Keratinocyte (primary cell): Measurements from ENCODE around the gene ADAMTSL1. TPM values are rescaled to one million over a fixed set of nuclear protein-coding genes. Genes with fewer than 3 reads are reported as not detected.

ENCODE experiments used
- DNase-seq: peaks from one replicate; pipeline ENCODE4 v3.0.0-alpha.2; 2011; ENCODE audit warnings: low read depth, missing footprints, low spot score
- FAIRE-seq: peaks from 2 replicates; lab custom pipeline; 2011; peaks lifted over from hg19 to GRCh38; lab: Jason Lieb, UNC
- H2AFZ ChIP-seq: 2 replicates; pipeline ENCODE4 v1.6.0; 2012; ENCODE audit warnings: low read length, control low read depth, inconsistent platforms; ENCODE audit not compliant: control insufficient read depth
- H3K27ac ChIP-seq: 2 replicates; pipeline ENCODE4 v1.5.1; 2011; ENCODE audit warnings: low read length; ENCODE audit not compliant: control insufficient read depth, insufficient read depth
- H3K27me3 ChIP-seq: 3 replicates; pipeline ENCODE4 v1.6.0; 2011; ENCODE audit warnings: low read length; ENCODE audit not compliant: control insufficient read depth, insufficient read depth; ENCODE audit errors: extremely low read depth
- H3K36me3 ChIP-seq, 2 experiments: 2 replicates in 1 of 2; 3 replicates in 1 of 2; pipeline ENCODE4 v1.5.1; 2011; ENCODE audit warnings: low read length in 2 of 2, mild to moderate bottlenecking in 1 of 2; ENCODE audit not compliant: control insufficient read depth in 2 of 2, insufficient read depth in 2 of 2; ENCODE audit errors: extremely low read depth in 1 of 2
- H3K4me1 ChIP-seq: 3 replicates; pipeline ENCODE4 v1.5.1; 2011; ENCODE audit warnings: low read length; ENCODE audit not compliant: control insufficient read depth, insufficient read depth; ENCODE audit errors: extremely low read depth
- H3K4me2 ChIP-seq: 3 replicates; pipeline ENCODE4 v1.6.0; 2011; ENCODE audit warnings: low read depth, low read length; ENCODE audit not compliant: control insufficient read depth, insufficient read depth; ENCODE audit errors: extremely low read depth
- H3K4me3 ChIP-seq, 3 experiments: fragments of 200-600 bp in 1 of 3; sonication (generic) in 1 of 3; 2 replicates in 2 of 3; 3 replicates in 1 of 3; pipeline ENCODE4 v1.5.1; 2011 to 2016; ENCODE audit warnings: low read length in 3 of 3, mild to moderate bottlenecking in 3 of 3, control low read depth in 2 of 3, inconsistent platforms in 1 of 3, low read depth in 1 of 3, mixed read lengths in 1 of 3, mixed run types in 1 of 3, moderate library complexity in 1 of 3; ENCODE audit not compliant: control insufficient read depth in 2 of 3, insufficient read depth in 2 of 3; ENCODE audit errors: extremely low read depth in 1 of 3
- H3K79me2 ChIP-seq: 2 replicates; pipeline ENCODE4 v1.6.0; 2012; ENCODE audit warnings: low read length; ENCODE audit not compliant: control insufficient read depth, insufficient read depth
- H3K9ac ChIP-seq: 3 replicates; pipeline ENCODE4 v1.6.0; 2011; ENCODE audit warnings: low read length; ENCODE audit not compliant: control insufficient read depth, insufficient read depth; ENCODE audit errors: extremely low read depth
- H3K9me1 ChIP-seq: 3 replicates; pipeline ENCODE4 v1.6.0; 2011; ENCODE audit warnings: low read length; ENCODE audit not compliant: control insufficient read depth, insufficient read depth; ENCODE audit errors: extremely low read depth
- H3K9me3 ChIP-seq: 2 replicates; pipeline ENCODE4 v1.5.1; 2012; ENCODE audit warnings: low read depth, low read length; ENCODE audit not compliant: control insufficient read depth
- H4K20me1 ChIP-seq: 3 replicates; pipeline ENCODE4 v1.6.0; 2011; ENCODE audit warnings: low read length; ENCODE audit not compliant: control insufficient read depth, insufficient read depth; ENCODE audit errors: extremely low read depth
- EZH2 ChIP-seq: IDR thresholded peaks from one replicate; pipeline ENCODE4 v1.6.1; 2012; ENCODE audit warnings: inconsistent platforms, mild to moderate bottlenecking, low read length, moderate library complexity
- dilution Hi-C: fragments of 300-500 bp; cut with MboI; formaldehyde crosslinking; loops from one replicate; pipeline ENCODE4 v1.7.0; 2020; ENCODE audit warnings: low sequenced_read_pairs; ENCODE audit not compliant: extremely low pct_ligation_motif_present
- polyA plus RNA-seq, 5 experiments: library from polyadenylated mRNA; depleted of rRNA in 3 of 5; stranded (reverse) in 3 of 5; stranded (forward) in 1 of 5; unstranded in 1 of 5; fragments of >200 nt; gene quantifications; 1 replicate in 1 of 5; 2 replicates in 3 of 5; 3 replicates in 1 of 5; pipeline versions ENCODE4 v1.2.1 to v1.2.3, GENCODE V29; 2011 to 2012; ENCODE audit warnings: missing spikeins in 2 of 5, low read depth in 1 of 5, low replicate concordance in 1 of 5
- TF ChIP-seq, protein P1 (sequence below), 3 experiments: IDR thresholded peaks in 1 of 3; conservative IDR thresholded peaks in 1 of 3; optimal IDR thresholded peaks in 1 of 3; 2 replicates in 2 of 3; 3 replicates in 1 of 3; pipeline versions ENCODE3 to v1.5.1; 2011; ENCODE audit warnings: low read length in 3 of 3, mild to moderate bottlenecking in 3 of 3, moderate library complexity in 2 of 3, control low read depth in 1 of 3, inconsistent platforms in 1 of 3; ENCODE audit not compliant: insufficient read depth in 2 of 3; ENCODE audit errors: extremely low read depth in 1 of 3

Gene ADAMTSL1
- polyA plus RNA-seq, 1 donor (not counting 4 experiments of a cell fraction or from before 2014, with no cell fraction given) = 1.1 TPM

GRCh38 chr9:18488886-18489285, 14.9 kb downstream of the ADAMTSL1 start:
- Histone ChIP-seq H3K27me3 (no peaks in the 10 kb centered on the region), H3K79me2 (no peaks in the 10 kb centered on the region), H3K9ac (no peak overlapping the region), H2AFZ (no peak overlapping the region), H4K20me1 (no peaks in the 10 kb centered on the region), H3K4me3 (no peak overlapping the region), H3K27ac (no peak overlapping the region), H3K9me3 (no peaks in the 10 kb centered on the region), H3K4me2 (no peak overlapping the region), H3K4me1 (peaks cover 37% of the 10 kb centered on the region), H3K36me3 (no peaks in the 10 kb centered on the region), H3K9me1 (no peaks in the 10 kb centered on the region)
- dilution Hi-C loops = loop anchor here (25.0 kb wide), 1 partner anchor 102 kb away; no protein-coding TSS in a partner anchor
- DNase-seq (no peak), FAIRE-seq (no peak)
- TF ChIP-seq, protein P1, sequence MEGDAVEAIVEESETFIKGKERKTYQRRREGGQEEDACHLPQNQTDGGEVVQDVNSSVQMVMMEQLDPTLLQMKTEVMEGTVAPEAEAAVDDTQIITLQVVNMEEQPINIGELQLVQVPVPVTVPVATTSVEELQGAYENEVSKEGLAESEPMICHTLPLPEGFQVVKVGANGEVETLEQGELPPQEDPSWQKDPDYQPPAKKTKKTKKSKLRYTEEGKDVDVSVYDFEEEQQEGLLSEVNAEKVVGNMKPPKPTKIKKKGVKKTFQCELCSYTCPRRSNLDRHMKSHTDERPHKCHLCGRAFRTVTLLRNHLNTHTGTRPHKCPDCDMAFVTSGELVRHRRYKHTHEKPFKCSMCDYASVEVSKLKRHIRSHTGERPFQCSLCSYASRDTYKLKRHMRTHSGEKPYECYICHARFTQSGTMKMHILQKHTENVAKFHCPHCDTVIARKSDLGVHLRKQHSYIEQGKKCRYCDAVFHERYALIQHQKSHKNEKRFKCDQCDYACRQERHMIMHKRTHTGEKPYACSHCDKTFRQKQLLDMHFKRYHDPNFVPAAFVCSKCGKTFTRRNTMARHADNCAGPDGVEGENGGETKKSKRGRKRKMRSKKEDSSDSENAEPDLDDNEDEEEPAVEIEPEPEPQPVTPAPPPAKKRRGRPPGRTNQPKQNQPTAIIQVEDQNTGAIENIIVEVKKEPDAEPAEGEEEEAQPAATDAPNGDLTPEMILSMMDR (optimal IDR thresholded peaks at IDR 0.05 in 1 of 3, IDR thresholded peaks at IDR 0.05 in 1 of 3, conservative IDR thresholded peaks at IDR 0.05 in 1 of 3; ENCODE audit: extremely low read depth in 1 of 3, insufficient read depth in 2 of 3, low read length in 3 of 3) = no peak
- no peak for TF ChIP-seq EZH2

- H3K9ac ChIP-seq = peak overlapping the region; percentile 45
- H3K9me3 ChIP-seq = no peaks in the 10 kb centered on the region
- FAIRE-seq (peak; percentile 76), DNase-seq (no peak)
- TF ChIP-seq, protein P1 (optimal IDR thresholded peaks at IDR 0.05 in 1 of 3, IDR thresholded peaks at IDR 0.05 in 1 of 3, conservative IDR thresholded peaks at IDR 0.05 in 1 of 3; ENCODE audit: extremely low read depth in 1 of 3, insufficient read depth in 2 of 3, low read length in 3 of 3) = no peak
- no peak for TF ChIP-seq EZH2
- peak overlapping the region; percentile 67 for H3K27ac ChIP-seq
- dilution Hi-C loops = loop anchor here (25.0 kb wide), 1 partner anchor 103 kb away; no protein-coding TSS in a partner anchor
- H2AFZ ChIP-seq = peak overlapping the region; percentile 42
- H3K9me1 ChIP-seq = no peaks in the 10 kb centered on the region
- H4K20me1 ChIP-seq = no peaks in the 10 kb centered on the region
- no peaks in the 10 kb centered on the region for H3K36me3 ChIP-seq
- no peaks in the 10 kb centered on the region for H3K27me3 ChIP-seq
- no peak overlapping the region for H3K4me3 ChIP-seq
- peaks cover 43% of the 10 kb centered on the region for H3K4me1 ChIP-seq
- H3K4me2 ChIP-seq = peak overlapping the region; percentile 58
- H3K79me2 ChIP-seq = no peaks in the 10 kb centered on the region
Observed at GRCh38 chr9:18489861-18490260, 15.9 kb downstream of the ADAMTSL1 start.
